Renal cortex interstitium (tissue), 15 donors: ENCODE results near the gene PAPOLA. TPM values are rescaled to one million over a fixed set of nuclear protein-coding genes. Genes with fewer than 3 reads are reported as not detected.
"Not testable (repeated sequence)": the region's sequence is repeated elsewhere in the genome, so short reads cannot be mapped to it uniquely, and the experiment has no call there.

Experiments used
- DNase-seq, 11 donors: peaks; one replicate each; pipeline ENCODE4 v3.0.0-alpha.2; 2013; ENCODE audit warnings: low read depth in 9 of 11, low spot score in 4 of 11; ENCODE audit errors: extremely low read depth in 1 of 11
- long read RNA-seq, 16 experiments: transcript quantifications; one replicate each; lab custom pipeline, GENCODE V29; 2026
- polyA plus RNA-seq, 3 donors: library from polyadenylated mRNA; unstranded; fragments of 120-200 nt; gene quantifications; one replicate each; pipeline ENCODE4 v1.2.1, GENCODE V29; 2013; ENCODE audit not compliant: insufficient read length in 3 of 3

The PAPOLA gene
- polyA plus RNA-seq = 100 to 1,000 TPM; 198 to 241 (median 228) TPM
- long read RNA-seq, donor 1, full-length matches to known transcripts = 24 of 79 reads
- long read RNA-seq, donor 1, partial matches to known transcripts = 55 of 79 reads
- long read RNA-seq, donor 1, other reads (novel, unspliced or antisense) = 0 of 79 reads
- long read RNA-seq, donor 2, full-length matches to known transcripts = 37 of 57 reads
- long read RNA-seq, donor 2, partial matches to known transcripts = 20 of 57 reads
- long read RNA-seq, donor 2, other reads (novel, unspliced or antisense) = 0 of 57 reads
- long read RNA-seq, donor 3, full-length matches to known transcripts = 62 of 134 reads
- long read RNA-seq, donor 3, partial matches to known transcripts = 72 of 134 reads
- long read RNA-seq, donor 3, other reads (novel, unspliced or antisense) = 0 of 134 reads
- long read RNA-seq, donor 4, full-length matches to known transcripts = 45 of 117 reads
- long read RNA-seq, donor 4, partial matches to known transcripts = 72 of 117 reads
- long read RNA-seq, donor 4, other reads (novel, unspliced or antisense) = 0 of 117 reads
- long read RNA-seq, donor 5 = 0 reads
- long read RNA-seq, donor 6, full-length matches to known transcripts = 33 of 102 reads
- long read RNA-seq, donor 6, partial matches to known transcripts = 69 of 102 reads
- long read RNA-seq, donor 6, other reads (novel, unspliced or antisense) = 0 of 102 reads
- long read RNA-seq, donor 7, full-length matches to known transcripts = 44 of 114 reads
- long read RNA-seq, donor 7, partial matches to known transcripts = 70 of 114 reads
- long read RNA-seq, donor 7, other reads (novel, unspliced or antisense) = 0 of 114 reads
- long read RNA-seq, donor 8 = 0 reads
- long read RNA-seq, donor 9, full-length matches to known transcripts = 29 of 68 reads
- long read RNA-seq, donor 9, partial matches to known transcripts = 39 of 68 reads
- long read RNA-seq, donor 9, other reads (novel, unspliced or antisense) = 0 of 68 reads
- long read RNA-seq, donor 10, full-length matches to known transcripts = 25 of 58 reads
- long read RNA-seq, donor 10, partial matches to known transcripts = 33 of 58 reads
- long read RNA-seq, donor 10, other reads (novel, unspliced or antisense) = 0 of 58 reads
- long read RNA-seq, donor 11, full-length matches to known transcripts = 27 of 82 reads
- long read RNA-seq, donor 11, partial matches to known transcripts = 55 of 82 reads
- long read RNA-seq, donor 11, other reads (novel, unspliced or antisense) = 0 of 82 reads
- long read RNA-seq, donor 12, full-length matches to known transcripts = 14 of 23 reads
- long read RNA-seq, donor 12, partial matches to known transcripts = 9 of 23 reads
- long read RNA-seq, donor 12, other reads (novel, unspliced or antisense) = 0 of 23 reads
- long read RNA-seq, donor 13 = 0 reads
- long read RNA-seq, donor 14, full-length matches to known transcripts = 35 of 59 reads
- long read RNA-seq, donor 14, partial matches to known transcripts = 24 of 59 reads
- long read RNA-seq, donor 14, other reads (novel, unspliced or antisense) = 0 of 59 reads
- long read RNA-seq, donor 15, full-length matches to known transcripts = 18 of 18 reads
- long read RNA-seq, donor 15, partial matches to known transcripts = 0 of 18 reads
- long read RNA-seq, donor 15, other reads (novel, unspliced or antisense) = 0 of 18 reads
- long read RNA-seq, donor 16, full-length matches to known transcripts = 110 of 423 reads
- long read RNA-seq, donor 16, partial matches to known transcripts = 307 of 423 reads
- long read RNA-seq, donor 16, other reads (novel, unspliced or antisense) = 6 of 423 reads

- peak; percentile 92 to 99 (median 95) for DNase-seq
Observed at GRCh38 chr14:96501740-96502620, at the start of gene PAPOLA. TSS of gene PAPOLA (plus strand) at chr14:96502382. CDS start at chr14:96502593, 211 bp downstream.

DNA sequence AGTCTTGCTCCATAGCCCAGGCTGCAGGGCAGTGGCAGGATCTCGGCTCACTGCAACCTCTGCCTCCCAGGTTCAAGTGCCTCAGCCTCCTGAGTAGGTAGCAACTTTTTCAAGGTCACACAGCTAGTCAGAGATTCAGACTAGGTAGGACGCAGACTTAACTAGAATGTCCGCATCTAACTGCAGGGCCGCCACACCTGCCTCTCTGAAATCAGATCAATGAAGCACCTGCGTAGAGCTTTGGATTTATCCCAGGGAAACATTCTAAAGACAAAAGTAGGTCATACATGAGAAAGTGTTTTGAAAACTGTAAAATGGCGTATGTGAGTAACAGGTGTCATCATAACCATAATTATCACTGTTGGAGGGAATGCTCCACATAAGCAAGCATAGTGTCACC lies 49.5 kb upstream of the PAPOLA start:
- no peak for DNase-seq

DNA sequence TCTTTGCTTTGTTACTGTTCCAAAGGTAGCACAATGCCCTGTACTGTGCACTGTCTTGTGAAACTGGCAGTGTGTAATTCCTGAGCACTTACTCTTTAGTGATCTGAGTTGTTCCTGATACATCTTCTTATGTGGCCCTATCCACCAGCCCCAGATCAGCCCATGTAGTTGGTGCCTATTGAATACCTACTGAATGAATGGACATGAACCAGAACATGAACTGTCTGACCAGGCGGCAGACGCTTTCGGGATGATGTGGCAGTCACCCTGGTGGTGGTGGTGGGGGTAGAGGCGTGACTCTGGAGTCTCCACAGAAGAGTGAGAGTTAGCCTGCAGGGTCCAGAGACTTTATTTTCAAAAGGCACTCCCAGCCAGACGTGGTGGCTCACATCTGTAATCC lies 46.6 kb upstream of the PAPOLA start:
- DNase-seq = no peak

GRCh38 chr14:96459851-96460250 lies 42.3 kb upstream of the PAPOLA start:
- DNase-seq = no peak

DNA sequence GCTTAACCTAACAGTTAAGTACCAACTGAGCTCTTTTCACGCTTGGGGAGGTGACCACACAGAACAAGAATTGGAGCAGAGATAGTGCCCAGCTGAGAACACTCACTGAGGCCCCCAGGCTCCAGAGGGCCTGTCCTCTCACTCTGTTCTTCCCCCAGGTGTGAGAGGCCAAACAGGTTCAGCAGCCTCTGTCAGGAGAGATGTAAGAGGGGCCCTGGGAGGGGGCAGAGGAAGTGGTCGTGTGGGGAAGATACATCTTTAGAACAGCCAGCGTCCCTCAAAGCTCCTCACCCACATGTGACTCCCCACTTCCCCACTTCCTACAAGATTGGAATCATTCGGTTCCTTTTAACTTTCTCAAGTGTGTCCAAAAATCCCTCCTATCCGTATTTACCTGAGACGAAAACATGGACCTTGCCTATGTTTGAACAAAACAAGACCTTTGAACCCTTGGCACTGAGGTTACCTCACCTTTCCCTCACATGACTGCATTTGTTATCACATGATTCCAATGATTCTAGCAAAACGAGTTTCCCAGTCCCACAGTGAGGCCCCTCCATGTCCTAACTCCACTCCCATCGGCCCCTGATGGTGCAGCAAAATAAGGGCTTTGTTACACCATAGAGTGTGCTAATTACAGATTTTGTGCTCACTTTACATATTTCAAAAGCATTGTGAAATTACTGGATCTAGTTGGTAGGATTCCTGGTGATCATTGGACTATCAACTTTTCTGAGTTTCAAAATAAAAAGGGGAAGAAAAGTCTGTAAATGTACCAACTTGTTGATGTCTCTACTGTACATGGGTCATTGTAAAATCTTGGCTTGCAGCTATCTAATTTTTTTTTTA lies 40.0 kb upstream of the PAPOLA start:
- no peak for DNase-seq

DNA sequence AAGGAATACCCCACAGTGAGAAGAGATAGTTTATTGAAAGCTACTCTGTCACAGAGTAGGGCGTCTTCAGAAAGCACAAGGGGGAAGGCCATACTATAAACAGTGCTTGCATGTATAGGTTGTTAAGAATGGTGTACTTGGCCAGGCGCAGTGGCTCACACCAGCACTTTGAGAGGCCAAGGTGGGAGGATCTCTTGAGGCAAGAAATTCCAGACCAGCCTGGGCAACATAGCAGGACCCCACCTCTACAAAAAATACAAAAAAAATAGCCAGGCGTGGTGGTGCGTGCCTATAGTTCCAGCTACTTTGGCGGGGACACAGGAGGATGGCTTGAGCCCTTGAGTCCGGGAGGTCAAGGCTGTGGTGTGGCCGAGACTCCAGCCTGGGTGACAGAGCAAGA lies 38.0 kb upstream of the PAPOLA start:
- no peak for DNase-seq

- DNase-seq = no peak
Observed at GRCh38 chr14:96466918-96467317, 35.3 kb upstream of the PAPOLA start.

- DNase-seq = no peak
Observed at GRCh38 chr14:96470331-96470730, 31.9 kb upstream of the PAPOLA start.

GRCh38 chr14:96470967-96471366 lies 31.2 kb upstream of the PAPOLA start:
- not testable (repeated sequence) for DNase-seq

DNA sequence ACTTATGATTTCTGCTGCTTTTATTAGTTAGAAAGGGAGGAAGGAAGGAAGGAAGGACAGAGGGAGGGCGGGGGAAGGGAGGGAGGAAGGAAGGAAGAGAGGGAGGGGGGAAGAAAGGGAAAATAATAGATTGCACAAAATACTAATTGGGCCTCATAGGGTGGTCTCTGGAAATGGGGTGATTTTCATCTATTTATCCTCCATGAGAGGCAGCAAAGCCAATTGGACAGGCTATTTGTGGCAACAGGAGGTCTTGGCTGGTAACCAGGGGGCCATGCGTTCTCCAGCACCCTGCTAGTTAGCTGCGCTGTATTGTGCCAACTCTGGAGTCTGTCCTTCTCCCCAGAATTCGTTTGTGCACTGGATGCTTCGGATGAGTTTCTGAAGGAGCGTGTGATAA lies 24.1 kb upstream of the PAPOLA start:
- DNase-seq = no peak

DNA sequence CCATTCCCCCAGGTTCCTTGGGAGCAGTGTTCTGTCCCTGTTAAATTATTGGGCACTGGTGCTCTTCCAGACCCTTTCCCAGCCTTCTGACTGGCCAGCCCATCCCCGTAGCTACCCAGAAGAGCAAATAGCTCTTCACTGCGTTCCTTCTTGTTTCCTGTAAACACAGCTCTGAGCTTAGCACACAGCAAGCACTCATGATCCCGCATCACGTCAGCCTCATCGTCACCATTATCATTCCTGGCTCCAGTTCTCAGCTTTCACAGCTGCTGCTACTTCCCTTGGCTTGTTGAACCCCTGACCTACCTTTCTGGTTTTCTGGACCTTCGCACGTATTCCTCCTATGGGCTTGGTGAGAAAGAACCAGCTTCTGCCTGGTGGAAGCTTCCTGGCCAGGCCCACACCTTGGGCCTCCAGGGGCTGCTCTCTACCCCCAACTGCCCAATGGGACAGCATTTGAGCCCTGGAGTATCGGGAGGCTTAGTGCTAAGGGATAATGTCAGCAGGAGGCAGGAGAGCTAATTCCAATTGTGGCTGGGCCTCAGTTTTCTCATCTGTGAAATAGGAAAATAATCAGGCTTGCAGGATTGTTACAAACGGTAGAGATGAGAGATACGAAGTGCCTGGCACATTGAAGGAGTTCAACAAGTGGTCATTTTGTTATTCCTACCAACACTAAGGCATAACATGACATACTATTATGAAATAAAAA lies 22.6 kb upstream of the PAPOLA start:
- no peak for DNase-seq

- DNase-seq = no peak
Observed at GRCh38 chr14:96481731-96482314, 20.4 kb upstream of the PAPOLA start.

GRCh38 chr14:96482986-96483385 lies 19.2 kb upstream of the PAPOLA start:
- no peak for DNase-seq

GRCh38 chr14:96484399-96484798 lies 17.8 kb upstream of the PAPOLA start:
- no peak for DNase-seq

DNA sequence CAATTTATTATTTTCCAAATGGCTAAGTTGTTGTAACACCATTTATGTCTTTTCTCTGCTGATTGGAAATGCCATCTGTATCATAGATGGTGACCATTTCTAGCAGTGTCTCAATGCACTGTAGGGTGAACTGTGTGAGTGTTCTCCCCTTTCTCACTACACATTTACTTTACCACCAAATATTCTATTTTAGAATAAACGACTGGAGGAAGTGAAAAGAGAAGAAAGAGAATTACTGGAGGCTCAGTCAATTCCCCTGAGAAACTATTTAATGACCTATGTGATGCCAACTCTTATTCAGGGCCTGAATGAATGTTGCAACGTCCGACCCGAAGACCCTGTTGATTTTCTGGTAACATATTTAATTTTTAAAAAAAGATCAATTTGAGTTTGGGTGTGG lies 15.5 kb upstream of the PAPOLA start:
- no peak for DNase-seq
